MM.1S (cell line): ENCODE results near the gene ENO4.

ENCODE experiments used
- DNase-seq: peaks from one replicate; pipeline ENCODE4 v3.0.0-alpha.2; 2015
- H2AFZ ChIP-seq: fragments of 300-600 bp; sonication (generic); 2 replicates; pipeline ENCODE4 v1.6.0; 2016; ENCODE audit warnings: antibody characterized with exemption, low read length
- H3F3A ChIP-seq: fragments of 300-600 bp; sonication (generic); 2 replicates; pipeline ENCODE4 v1.6.1; 2016; ENCODE audit warnings: mild to moderate bottlenecking, antibody characterized with exemption, low read length, moderate library complexity, mixed read lengths; ENCODE audit not compliant: insufficient read depth
- H3K27ac ChIP-seq: fragments of 300-600 bp; sonication (generic); 2 replicates; pipeline ENCODE4 v1.5.1; 2016; ENCODE audit warnings: mild to moderate bottlenecking, low read length
- H3K27me3 ChIP-seq: fragments of 300-600 bp; sonication (generic); replicated peaks from 2 replicates; pipeline ENCODE4 v1.6.0; 2016; ENCODE audit warnings: low read length; ENCODE audit not compliant: insufficient read depth
- H3K36me3 ChIP-seq: fragments of 300-600 bp; sonication (generic); replicated peaks from 2 replicates; pipeline ENCODE4 v1.6.1; 2016; ENCODE audit warnings: mild to moderate bottlenecking, low read length, mixed read lengths; ENCODE audit not compliant: insufficient read depth
- H3K4me1 ChIP-seq: fragments of 300-600 bp; sonication (generic); 2 replicates; pipeline ENCODE4 v1.6.1; 2016; ENCODE audit warnings: low read length, mixed read lengths
- H3K4me2 ChIP-seq: fragments of 300-600 bp; sonication (generic); 2 replicates; pipeline ENCODE4 v1.6.0; 2016; ENCODE audit warnings: low read depth, low read length
- H3K4me3 ChIP-seq: fragments of 300-600 bp; sonication (generic); 2 replicates; pipeline ENCODE4 v1.5.1; 2016; ENCODE audit warnings: low read length, mixed read lengths
- H3K79me2 ChIP-seq: fragments of 300-600 bp; sonication (generic); 2 replicates; pipeline ENCODE4 v1.6.1; 2016; ENCODE audit warnings: mixed run types, low read length, mixed read lengths
- H3K9ac ChIP-seq: fragments of 300-600 bp; sonication (generic); 2 replicates; pipeline ENCODE4 v1.6.1; 2016; ENCODE audit warnings: low read length, mixed read lengths
- H3K9me2 ChIP-seq: fragments of 300-600 bp; sonication (generic); replicated peaks from 2 replicates; pipeline ENCODE4 v1.6.1; 2016; ENCODE audit warnings: mild to moderate bottlenecking, low read length, mixed read lengths; ENCODE audit not compliant: insufficient read depth
- H3K9me3 ChIP-seq: fragments of 300-600 bp; sonication (generic); replicated peaks from 2 replicates; pipeline ENCODE4 v1.6.1; 2016; ENCODE audit warnings: mild to moderate bottlenecking, low read length, mixed read lengths; ENCODE audit not compliant: insufficient read depth
- H4K20me1 ChIP-seq: fragments of 300-600 bp; sonication (generic); 2 replicates; pipeline ENCODE4 v1.6.1; 2016; ENCODE audit warnings: mild to moderate bottlenecking, low read length, moderate library complexity, mixed read lengths; ENCODE audit not compliant: insufficient read depth
- CTCF ChIP-seq: fragments of 300-600 bp; sonication (generic); IDR thresholded peaks from 2 replicates; pipeline ENCODE4 v1.5.1; 2016; ENCODE audit warnings: antibody characterized with exemption, low read length, mixed read lengths
- EZH2 ChIP-seq: fragments of 300-600 bp; sonication (generic); optimal IDR thresholded peaks from 2 replicates; pipeline ENCODE3; 2017; ENCODE audit warnings: low read depth, mild to moderate bottlenecking, antibody characterized with exemption, low read length, mixed read lengths
- EZH2phosphoT487 ChIP-seq: fragments of 300-600 bp; sonication (generic); IDR thresholded peaks from 2 replicates; pipeline ENCODE4 v1.6.1; 2018; ENCODE audit warnings: antibody characterized with exemption, low read length

The ENO4 gene

GRCh38 chr10:116875897-116876296 is 26.6 kb downstream of the ENO4 start:
- no peaks in the 10 kb centered on the region for H3K79me2 ChIP-seq
- no peak for DNase-seq
- no peaks in the 10 kb centered on the region for H3F3A ChIP-seq
- no peak overlapping the region for H3K4me3 ChIP-seq
- no peaks in the 10 kb centered on the region; the same call in 1 of the 2 replicates for H3K4me1 ChIP-seq
- no peaks in the 10 kb centered on the region for H3K9me3 ChIP-seq
- H2AFZ ChIP-seq = no peak overlapping the region
- no peaks in the 10 kb centered on the region for H3K27me3 ChIP-seq
- no peak for TF ChIP-seq CTCF
- TF ChIP-seq EZH2 = no peak
- TF ChIP-seq EZH2phosphoT487 = no peak
- no peaks in the 10 kb centered on the region for H4K20me1 ChIP-seq
- no peak overlapping the region for H3K9ac ChIP-seq
- no peak overlapping the region for H3K27ac ChIP-seq
- no peaks in the 10 kb centered on the region for H3K9me2 ChIP-seq
- H3K4me2 ChIP-seq = no peak overlapping the region
- H3K36me3 ChIP-seq = no peaks in the 10 kb centered on the region

GRCh38 chr10:116877391-116877790 is 28.1 kb downstream of the ENO4 start:
- H3K36me3 ChIP-seq = no peaks in the 10 kb centered on the region
- no peaks in the 10 kb centered on the region; the same call in 1 of the 2 replicates for H3K4me1 ChIP-seq
- no peak overlapping the region for H3K4me3 ChIP-seq

GRCh38 chr10:116878123-116878522 is 28.8 kb downstream of the ENO4 start:
- no peaks in the 10 kb centered on the region for H3K9me2 ChIP-seq
- no peaks in the 10 kb centered on the region; the same call in 1 of the 2 replicates for H3K4me1 ChIP-seq
- no peak overlapping the region for H3K9ac ChIP-seq
- no peak overlapping the region for H2AFZ ChIP-seq
- H3K27me3 ChIP-seq = no peaks in the 10 kb centered on the region
- no peak overlapping the region for H3K4me2 ChIP-seq
- no peaks in the 10 kb centered on the region for H3K9me3 ChIP-seq
- H3K79me2 ChIP-seq = no peaks in the 10 kb centered on the region
- no peaks in the 10 kb centered on the region for H4K20me1 ChIP-seq
- no peak for TF ChIP-seq CTCF
- no peak overlapping the region for H3K4me3 ChIP-seq
- no peaks in the 10 kb centered on the region for H3F3A ChIP-seq
- no peaks in the 10 kb centered on the region for H3K36me3 ChIP-seq
- no peak for DNase-seq
- no peak overlapping the region for H3K27ac ChIP-seq

More at GRCh38 chr10:116877391-116877790, 28.1 kb downstream of the ENO4 start:
- H4K20me1 ChIP-seq = no peaks in the 10 kb centered on the region
- H3K9ac ChIP-seq = no peak overlapping the region
- no peaks in the 10 kb centered on the region for H3F3A ChIP-seq
- H3K27me3 ChIP-seq = no peaks in the 10 kb centered on the region
- no peak overlapping the region for H2AFZ ChIP-seq
- H3K27ac ChIP-seq = no peak overlapping the region
- no peaks in the 10 kb centered on the region for H3K9me2 ChIP-seq
- no peaks in the 10 kb centered on the region for H3K9me3 ChIP-seq
- H3K4me2 ChIP-seq = no peak overlapping the region
- DNase-seq = no peak
- H3K79me2 ChIP-seq = no peaks in the 10 kb centered on the region
- TF ChIP-seq EZH2phosphoT487 (no peak), CTCF (no peak), EZH2 (no peak)
